GM19452 (cell line): ENCODE measurements around the gene CCDC88C.

ENCODE experiments used
- ATAC-seq: cut with Tn5 transposase; IDR thresholded peaks from one replicate; pipeline ENCODE4 v1.9.1; 2021; ENCODE audit not compliant: unreplicated experiment

CCDC88C gene

DNA sequence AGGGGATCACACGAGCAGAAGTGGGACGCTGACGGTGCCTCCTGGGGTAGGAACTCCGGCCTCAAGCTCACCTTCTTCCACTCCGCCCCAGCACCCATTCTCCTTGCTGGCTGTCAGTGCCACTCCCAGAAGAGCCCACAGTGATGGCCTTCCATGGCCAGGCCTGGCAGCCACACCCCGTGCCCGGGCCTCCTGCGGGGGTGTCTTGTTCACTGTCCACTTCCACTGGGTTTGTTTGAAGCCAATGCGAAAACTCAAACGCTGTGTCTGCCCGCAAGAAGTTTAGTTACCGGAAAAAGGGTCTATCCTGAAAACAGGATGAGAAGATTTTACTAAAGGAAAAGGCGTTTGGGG, 38.1 kb downstream of the CCDC88C start:
- ATAC-seq = no peak

DNA sequence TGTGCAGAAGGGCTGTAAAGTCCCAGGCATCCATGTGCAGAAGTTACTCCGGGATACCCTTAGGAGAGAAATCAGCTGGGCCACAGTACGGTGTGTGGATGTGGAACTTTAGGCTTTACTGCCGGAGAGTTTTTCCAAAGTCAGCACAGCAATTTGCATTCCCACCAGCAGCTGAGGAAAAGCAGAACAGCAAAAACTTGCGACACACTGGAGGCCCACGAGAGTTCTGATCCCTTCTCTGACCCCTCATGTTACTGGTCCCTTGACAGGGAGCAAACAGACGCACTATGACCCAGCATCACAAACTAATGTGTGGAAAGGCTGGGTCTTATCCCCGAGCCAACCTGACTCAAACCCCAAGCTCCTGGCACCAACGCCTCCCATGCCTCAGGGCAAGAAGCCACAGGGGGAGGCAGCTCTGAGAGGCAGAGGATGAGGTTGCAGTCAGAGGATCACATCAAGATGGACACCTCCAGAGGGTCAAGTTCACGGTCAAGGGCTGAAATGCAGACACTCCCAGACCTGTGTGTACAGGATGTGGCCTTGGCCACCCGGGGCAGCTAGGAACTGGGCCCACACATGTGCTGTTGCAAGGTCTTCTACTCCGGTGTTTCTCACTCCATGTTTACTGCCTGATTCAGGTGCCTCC, 38.6 kb downstream of the CCDC88C start:
- ATAC-seq = no peak

DNA sequence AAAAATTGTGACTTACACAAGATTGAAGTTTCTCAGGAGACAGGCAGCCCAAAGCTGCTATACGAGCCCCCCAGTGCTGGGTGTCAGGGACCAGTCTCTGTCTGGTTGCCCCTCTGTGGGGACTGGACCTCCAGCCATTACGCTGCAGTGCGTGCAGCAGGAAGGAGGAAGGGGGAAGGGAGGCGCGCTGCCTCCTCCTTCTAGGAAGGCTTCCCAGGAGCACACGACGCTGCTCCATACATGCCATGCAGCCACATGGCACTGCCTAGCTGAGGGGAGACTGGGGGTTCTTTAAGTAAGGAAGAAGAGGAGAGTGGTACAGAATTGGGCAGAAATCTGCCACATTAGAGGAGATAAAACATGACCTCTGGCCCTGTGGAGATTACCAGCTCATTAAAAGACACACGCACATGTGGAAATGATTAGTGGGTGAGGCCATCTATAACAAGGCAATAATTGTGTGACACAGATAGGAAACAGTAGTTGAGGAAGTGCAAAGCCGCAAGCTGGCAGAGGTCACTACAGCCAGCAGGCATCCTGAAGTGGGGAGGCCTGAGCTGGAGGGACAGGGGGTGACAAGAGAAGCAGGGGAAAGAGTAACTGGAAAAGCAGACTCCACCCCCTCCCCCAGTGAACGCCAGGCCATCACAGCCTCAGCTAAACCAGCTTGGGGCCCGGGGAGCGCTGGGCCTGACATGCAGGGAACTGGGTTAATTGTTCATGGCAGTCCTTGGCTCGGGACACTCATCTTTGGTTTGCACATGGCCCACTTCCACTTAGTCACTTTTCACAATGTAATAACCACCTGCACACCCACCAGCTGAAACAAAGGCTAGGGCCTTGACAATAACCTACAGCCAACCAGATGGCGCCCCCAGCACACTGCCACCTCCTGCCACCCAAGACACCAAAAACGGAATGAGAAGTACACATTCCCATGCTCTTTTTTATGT, 39.6 kb downstream of the CCDC88C start:
- no peak for ATAC-seq

DNA sequence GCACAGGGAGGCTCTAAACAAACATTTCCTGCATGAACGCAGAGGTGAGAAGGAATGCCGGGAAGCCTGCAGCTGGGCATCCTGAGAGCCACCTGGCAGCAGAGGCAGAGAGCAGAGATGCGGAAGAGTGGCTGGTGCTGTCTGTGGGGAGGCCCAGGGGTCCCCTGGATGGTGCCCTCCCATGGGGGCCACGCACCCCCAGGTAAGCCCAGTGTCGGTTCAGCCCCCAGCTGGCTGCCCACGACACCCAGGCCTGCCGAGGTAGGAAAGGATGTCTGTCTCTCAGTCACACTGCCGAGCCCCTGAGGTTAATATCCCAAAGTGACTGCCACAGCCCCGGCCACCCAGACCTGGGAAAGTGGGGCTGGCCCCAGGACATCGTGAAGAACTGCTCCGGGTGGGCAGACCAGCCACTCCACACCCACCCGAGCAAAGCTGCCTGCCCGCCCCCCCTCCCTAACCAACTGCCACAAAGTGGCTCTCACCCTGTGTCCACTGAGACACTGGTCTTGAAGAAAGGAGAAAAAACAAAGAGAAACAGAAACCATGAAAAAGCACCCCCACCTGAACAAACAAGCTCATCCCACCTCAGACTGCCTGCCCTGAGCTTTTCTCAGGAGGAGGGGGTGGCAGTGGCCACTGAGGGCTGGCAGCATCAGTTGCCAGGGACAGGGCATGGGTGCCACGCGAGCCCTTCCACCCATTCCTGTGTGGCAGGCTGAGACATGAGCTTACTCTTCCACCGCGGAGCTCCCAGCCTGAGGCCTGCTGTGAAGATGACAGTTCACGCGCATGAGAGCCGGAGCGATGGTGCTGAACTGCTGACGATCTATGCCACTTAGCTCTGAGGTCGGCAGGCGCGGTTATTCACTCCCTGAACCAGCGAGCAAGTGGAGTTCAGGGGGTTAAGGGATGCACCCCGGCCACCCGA, 40.8 kb downstream of the CCDC88C start:
- ATAC-seq = no peak

DNA sequence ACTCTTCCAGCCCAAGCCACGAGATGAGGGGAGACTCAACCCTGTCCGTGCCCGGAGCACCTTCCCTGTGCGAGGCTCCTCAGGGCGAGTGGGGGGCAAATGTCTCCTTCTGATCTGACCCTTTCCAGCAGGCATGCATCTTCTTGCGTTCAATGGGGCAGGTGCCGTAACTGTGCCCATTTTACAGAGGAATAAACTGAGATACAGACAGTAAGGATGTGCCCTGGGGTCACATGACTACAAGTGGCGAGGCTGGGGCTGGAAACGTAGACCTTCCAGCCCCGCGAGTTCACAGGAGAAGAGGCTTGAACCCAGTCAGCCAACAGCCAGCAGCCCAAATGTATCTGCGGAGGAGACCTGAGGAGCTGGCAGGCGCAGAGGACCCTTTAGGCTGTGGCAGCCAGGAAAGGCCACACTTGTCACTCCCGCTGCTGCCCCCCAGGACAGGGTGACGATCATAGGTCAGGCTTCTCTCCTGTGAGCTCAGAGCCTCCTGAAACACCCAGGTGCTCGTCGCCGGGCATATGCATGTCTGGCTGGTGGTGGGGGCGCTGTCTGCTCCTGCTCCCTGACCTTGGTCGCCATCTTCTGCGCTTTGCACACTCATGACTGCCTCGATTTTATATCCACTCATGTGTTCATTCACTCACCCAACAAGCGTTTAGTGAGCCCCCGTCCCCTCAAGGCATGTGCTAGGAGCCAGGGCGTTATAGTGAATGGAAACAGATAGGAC, 41.7 kb downstream of the CCDC88C start:
- ATAC-seq = no peak

DNA sequence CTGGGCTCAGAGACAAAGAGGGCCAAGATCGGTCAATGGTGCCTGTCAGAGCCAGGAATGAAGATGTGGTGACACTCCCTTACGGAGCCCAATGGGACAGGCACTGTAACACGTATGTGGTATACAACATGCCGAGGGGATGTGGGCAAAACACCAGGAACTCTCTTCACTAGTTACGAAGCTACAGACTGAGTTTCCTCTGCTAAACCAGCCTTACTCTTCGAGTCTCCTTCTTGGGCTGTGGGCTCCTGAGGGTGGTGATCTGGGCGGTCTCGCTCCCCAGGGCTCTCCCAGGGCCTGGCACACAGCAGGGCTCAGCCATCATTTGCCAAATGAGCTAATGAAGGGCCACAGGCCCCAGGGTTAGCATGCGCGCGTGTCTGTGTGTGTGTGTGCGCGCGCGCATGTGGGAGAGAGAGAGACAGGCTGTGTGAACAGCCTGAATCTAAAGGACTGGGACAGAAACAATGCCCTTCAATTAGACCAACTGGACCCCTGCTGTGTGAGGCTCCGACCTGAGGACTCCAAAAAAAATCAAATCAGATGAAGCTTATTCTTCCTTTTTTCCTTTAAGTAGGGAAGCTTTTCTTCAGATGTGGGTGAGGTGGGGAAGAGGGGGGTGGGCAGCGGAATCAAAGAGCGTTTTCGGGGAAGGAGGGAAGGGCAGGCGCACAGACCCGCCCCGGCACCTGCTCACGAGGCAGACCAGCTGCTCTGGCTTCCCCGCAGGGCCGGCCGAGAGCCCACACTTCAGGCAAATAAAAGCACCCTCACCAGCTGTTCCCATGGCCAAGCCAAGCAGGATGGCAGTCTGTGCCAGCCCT, 42.5 kb downstream of the CCDC88C start:
- no peak for ATAC-seq

DNA sequence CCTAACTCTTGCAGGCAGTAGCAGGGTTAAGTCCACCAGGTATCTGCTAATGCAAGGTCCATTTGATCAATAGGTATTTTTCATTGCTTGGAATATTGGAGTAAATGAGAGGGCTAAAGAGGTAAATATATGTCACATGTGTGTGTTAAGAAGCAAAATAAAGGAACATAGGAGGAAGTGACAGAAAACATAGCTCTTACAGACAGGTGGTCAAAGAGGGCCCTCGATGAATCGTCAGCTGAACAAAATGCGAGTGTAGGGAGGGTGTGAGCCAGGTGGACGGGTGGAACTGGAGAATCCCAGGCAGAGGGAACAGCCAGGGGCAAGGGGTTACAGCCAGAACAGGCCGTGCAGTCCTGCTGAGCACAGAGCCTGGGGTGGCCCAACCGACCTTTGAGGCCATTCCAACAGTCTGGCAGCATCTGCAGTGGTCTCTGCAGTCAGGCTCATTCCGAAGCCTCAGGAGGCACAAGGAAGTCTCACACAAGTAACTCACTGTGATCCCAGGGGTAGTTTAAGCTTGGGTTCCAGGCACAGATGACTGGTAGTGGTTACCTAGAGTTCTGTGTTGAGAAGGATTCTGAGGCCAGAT, 43.2 kb downstream of the CCDC88C start:
- no peak for ATAC-seq

DNA sequence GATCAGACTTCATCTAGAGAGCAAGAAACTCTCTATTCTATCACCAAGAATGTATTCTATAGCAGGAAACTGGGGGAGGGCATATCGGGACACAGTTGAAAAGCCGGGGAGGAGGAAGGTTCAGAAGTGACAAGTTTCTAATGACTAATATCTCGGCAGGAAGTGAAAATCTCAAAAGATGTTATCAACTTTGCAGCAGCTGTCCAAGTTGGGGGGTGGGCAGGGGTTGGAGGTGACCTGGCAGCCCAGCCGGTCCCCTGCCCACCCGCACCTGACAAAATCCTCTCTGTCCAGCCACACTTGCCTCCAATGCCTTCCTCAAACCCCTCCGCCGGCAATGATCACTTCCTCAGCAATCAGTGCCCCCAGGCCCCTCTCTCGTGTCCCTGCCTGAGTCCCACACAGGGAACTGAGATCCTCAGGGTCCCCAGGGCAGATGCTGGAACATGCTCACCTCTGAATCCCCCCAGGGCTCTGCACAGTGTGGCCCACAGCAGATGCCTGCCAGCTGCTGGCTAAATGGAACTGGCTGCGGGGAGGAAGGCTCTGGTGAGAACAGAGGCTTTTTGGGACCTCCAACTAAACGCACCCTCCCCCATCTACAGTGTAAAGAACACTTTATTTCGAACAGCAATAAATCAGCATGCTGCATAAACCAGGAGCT, 43.9 kb downstream of the CCDC88C start:
- ATAC-seq = peak; percentile 58

DNA sequence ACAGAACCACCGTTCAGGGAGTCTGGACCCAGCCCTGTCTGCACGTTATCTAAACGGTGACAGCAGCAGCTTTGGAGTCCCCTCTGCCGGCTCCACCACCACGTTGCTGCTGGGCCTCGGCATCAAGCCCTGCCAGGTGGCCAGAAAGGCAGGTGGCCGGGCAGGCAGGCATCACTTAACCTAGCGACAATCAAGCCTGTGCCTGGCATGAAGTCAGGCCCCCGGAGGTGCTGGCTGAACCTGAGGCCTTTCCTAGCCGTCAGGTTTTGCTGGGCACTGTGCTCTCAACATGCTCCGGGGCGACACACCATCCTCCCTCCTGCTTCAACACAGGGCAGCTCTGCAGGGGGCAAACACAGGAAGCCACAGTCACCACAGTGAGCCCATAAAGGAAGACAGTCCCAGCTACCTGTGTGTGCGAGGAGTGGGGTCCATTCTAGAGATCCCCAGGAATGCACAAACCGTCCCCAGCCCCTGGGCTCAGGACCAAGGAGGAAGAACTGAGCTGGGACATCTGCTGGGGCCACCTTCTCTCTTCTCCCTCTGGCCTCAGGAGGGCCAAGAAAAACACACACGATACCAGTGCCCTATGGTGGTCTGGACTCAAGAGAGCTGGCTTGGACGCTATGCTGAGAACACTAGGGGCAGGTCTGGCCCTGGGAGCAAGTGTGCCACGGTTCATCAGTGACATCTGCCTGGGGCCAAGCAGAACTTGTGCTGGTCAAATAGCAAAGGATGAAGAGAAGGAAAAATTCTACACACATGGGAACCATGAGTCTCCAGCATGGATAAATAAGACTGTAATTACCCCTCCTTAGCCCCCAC, 44.7 kb downstream of the CCDC88C start:
- ATAC-seq = no peak

DNA sequence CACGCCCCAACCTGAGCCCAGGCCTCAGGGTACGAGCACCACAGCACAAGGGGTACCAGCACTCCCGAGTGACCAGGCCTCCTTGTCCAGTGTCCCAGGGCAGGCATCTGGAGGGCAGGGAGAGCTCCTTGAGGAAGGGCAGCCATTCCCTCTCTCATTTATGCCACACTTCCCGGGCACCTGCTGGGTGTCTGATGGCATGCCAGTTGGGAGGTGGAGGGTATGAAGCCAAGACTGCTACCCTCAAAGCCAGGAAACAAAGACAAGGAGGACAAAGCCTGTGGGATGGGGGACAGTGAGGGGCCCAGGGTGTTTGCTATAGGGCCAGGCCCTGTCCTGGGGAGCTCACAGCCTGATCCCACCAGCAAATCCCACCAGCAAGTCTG, 45.6 kb downstream of the CCDC88C start:
- no peak for ATAC-seq

DNA sequence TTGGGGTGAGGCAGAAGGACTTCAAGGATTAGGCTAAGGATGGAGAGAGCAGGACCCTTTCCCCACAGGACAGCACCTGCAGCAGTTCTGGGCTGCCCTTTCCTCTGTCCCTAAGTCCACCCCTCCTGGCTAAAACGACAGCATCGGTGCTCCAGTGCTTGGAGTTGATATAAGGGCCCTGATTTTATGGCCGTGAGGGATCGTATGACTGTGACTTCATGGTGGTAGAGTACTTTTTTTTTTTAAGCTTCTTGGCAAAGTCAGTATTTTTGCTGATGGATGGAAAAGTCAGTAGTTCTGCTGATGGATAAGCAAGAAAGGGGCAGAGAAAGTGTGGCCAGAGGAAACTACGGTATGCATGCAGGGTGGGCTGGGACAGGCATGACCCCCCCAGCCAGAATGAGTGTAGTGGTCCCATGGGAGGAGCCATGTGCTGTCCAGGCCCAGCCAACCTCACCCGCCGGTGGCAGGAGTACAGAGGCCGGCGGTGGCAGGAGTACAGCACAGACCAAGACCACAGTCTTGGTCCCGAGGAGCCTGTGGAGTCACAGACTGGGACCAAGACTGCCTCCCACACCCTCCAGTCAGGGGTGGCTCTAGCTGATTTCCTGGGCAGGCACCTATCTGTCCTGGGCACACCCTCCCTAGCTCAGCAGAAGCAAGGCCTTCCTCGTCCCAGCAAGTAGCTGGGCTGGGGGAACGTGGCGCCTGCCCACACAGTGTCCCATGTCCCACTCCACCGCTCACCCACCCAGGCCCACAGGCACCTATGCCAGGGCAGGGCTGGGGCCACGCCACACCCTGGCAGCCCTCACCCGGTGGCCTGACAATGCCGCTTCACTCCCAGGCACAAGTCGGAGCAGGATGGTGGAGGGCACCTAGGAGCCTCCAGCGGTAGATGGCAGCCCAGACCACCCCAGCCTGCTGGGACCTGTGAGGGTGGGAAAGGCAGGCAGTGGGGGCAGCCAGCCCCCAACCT, 46.3 kb downstream of the CCDC88C start:
- ATAC-seq = no peak

DNA sequence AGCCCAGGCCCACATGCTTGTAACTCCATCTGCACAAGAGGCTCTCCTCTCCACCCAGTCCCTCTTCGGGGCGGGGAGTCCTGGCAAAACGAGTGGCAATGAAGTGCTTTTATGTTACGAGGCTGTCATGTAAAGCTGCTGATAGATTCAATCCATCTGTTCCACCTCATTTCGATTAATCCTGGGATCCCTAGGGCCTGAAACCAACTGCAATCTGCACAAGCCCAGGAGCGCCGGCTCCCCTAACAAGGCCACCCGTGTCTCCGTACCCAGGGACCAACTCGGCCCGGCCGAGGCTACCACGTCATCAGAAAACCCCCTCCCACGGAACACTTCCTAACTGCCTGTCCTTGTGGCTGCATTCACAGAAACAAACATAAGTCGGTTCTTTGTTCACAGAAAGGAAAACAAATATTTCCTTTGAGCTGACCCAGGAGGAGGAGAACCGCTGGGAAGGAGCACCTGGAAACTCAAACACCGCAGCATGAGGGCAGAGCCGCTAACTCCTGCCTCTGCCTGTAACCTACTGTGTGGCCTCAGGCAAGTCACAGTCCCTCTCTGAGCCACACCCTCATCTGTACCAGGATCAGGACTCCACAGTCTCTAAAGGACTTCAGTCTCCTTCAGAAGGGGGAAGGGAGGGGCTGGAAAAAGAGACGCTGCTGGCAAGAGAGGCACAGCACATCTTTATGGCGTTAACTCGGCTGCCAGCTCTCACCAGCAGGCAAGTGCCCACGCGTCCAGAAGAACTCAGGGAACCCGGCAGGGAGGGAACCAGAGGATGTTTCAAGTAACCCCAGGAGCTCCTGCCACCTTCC, 47.8 kb downstream of the CCDC88C start:
- no peak for ATAC-seq

DNA sequence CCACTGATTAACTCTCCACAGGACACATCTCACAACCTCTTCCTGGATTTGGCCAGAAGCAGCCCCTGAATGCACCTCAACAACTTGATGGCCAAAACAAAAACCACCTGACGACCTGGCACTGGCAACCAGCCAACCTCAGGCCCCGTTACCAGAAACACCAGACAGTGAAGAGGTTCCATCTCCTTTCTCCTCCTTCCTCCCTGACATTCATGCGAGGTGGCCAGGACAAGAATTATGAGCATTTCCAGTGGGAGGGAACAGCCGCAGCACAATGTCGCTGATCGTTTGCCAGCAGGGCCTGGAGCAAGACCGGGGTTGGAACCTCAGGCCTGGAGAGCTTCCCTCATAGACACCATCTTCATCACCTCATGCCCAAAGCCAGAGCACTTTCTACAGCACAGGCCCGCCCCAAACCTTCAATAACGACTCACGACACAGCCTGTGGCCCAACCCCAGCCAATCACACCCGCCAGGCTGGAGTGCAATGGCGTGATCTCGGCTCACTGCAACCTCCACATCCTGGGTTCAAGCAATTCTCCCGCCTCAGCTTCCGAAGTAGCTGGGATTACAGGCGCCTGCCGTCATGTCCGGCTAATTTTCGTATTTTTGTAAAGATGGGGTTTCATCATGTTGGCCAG, 48.7 kb downstream of the CCDC88C start:
- ATAC-seq = no peak

DNA sequence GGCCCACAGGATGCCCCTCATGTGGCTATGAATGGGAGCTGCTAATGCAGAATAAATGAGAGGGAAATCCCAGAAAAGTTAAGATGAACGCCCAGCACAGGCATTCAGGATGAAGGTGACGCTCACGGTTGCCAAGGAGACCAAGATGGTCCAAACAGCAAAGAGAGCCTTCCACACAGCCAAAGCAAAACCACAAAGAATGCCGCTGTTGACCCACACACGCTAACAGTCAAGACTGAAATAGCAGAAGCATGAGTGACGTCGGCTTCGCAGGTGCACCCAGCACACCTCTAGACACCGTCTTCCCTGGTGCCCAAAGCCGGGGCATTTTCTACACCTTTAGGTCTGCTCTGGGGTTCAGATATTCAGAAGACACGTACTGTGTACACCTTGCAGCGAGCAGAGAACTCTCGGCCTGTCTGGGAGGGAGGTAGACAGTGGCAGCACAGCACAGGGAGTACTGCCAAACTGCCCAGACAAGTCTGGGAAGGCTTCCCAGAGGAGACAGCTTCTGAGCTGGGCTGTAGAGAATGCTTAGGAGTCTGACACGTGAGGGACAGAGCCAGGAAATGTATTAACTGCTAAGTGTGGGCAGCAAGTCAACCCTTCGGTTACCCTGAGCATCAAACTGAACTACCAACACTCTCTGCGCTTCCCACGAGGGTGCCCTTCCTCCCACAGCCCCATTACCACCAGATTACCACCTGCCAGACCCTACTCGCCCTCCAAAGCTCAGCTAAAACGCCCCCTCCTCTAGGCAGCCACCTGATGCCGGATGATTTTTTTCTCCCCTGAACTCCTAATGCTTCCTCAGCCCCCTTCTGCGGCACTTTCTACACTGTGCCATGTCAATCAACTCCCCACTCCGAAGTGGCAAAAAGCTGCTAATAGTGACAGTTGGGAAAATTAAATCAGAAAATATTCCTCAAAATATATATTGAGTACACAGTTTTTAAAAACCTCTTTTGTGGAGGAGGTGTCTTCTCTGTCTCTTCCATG, 50.1 kb downstream of the CCDC88C start:
- peak; percentile 66 for ATAC-seq
